22Rv1 (cell line): Measurements from ENCODE around the gene SKIC8.

ENCODE experiments used
- CTCF ChIP-seq: fragments of 450-650 bp; IDR thresholded peaks from 2 replicates; pipeline ENCODE4 v1.5.1; 2017; ENCODE audit warnings: mild to moderate bottlenecking
- ZFX ChIP-seq: fragments of 450-650 bp; IDR thresholded peaks from 2 replicates; pipeline ENCODE4 v1.6.1; 2017; ENCODE audit warnings: antibody characterized with exemption, borderline replicate concordance

GRCh38 chr15:78265137-78265460 is 34.3 kb downstream of the SKIC8 start:
- TF ChIP-seq CTCF, result peak; percentile 8; the same call in 1 of the 2 replicates
- no peak for TF ChIP-seq ZFX
